Transverse colon (tissue), 4 donors: ENCODE data around the gene NHERF1. TPM values are rescaled to one million over a fixed set of nuclear protein-coding genes. Genes with fewer than 3 reads are reported as not detected.
A peak's percentile ranks its signal among the peaks of the same experiment; 100 is the strongest.

ENCODE experiments used
- DNase-seq: peaks from one replicate; pipeline ENCODE4 v3.0.0-alpha.2; 2019
- H3K27ac ChIP-seq, 4 donors: fragments of 200-600 bp; sonication (generic); 2 replicates each; pipeline ENCODE4 v1.5.1; 2016 to 2018; ENCODE audit warnings: inconsistent platforms in 4 of 4
- H3K27me3 ChIP-seq: fragments of 200-600 bp; sonication (generic); 2 replicates; pipeline ENCODE4 v1.5.1; 2017; ENCODE audit warnings: inconsistent platforms
- H3K36me3 ChIP-seq, 4 donors: fragments of 200-600 bp; sonication (generic); 2 replicates each; pipeline ENCODE4 v1.5.1; 2017 to 2019; ENCODE audit warnings: inconsistent platforms in 4 of 4
- H3K4me1 ChIP-seq, 4 donors: fragments of 200-600 bp; sonication (generic); 2 replicates each; pipeline ENCODE4 v1.5.1; 2017 to 2020; ENCODE audit warnings: inconsistent platforms in 4 of 4
- H3K4me3 ChIP-seq, 4 donors: fragments of 200-600 bp; sonication (generic); 1 replicate in 1 of 4; 2 replicates in 3 of 4; pipeline versions ENCODE4 v1.5.1 to v1.6.1; 2017 to 2019; ENCODE audit warnings: inconsistent platforms in 4 of 4
- H3K9me3 ChIP-seq, 2 donors: fragments of 200-600 bp; sonication (generic); 2 replicates each; pipeline ENCODE4 v1.5.1; 2017 to 2019; ENCODE audit warnings: inconsistent platforms in 2 of 2
- CTCF ChIP-seq, 5 experiments: fragments of 200-600 bp in 3 of 5; fragments of 450-650 bp in 2 of 5; sonication (generic) in 3 of 5; IDR thresholded peaks; 1 replicate in 2 of 5; 2 replicates in 3 of 5; pipeline ENCODE4 v1.5.1; 2016 to 2017; ENCODE audit warnings: antibody characterized with exemption in 5 of 5, inconsistent platforms in 3 of 5, mild to moderate bottlenecking in 2 of 5, moderate library complexity in 1 of 5
- EP300 ChIP-seq: sonication (generic); formaldehyde crosslinking; IDR thresholded peaks from one replicate; pipeline ENCODE4 v1.6.1; 2017; ENCODE audit warnings: antibody characterized with exemption, low read depth
- POLR2A ChIP-seq: fragments of 450-650 bp; IDR thresholded peaks from one replicate; pipeline ENCODE4 v1.6.1; 2016; ENCODE audit warnings: antibody characterized with exemption, mild to moderate bottlenecking, moderate library complexity
- POLR2AphosphoS5 ChIP-seq, 3 donors: sonication (generic); formaldehyde crosslinking; IDR thresholded peaks; one replicate each; pipeline ENCODE4 v1.6.1; 2016; ENCODE audit warnings: antibody characterized with exemption in 3 of 3
- WGBS, 2 donors: methylation state at CpG; one replicate each; pipeline ENCODE4 v1.1.5; 2018; ENCODE audit warnings: low coverage in 1 of 2; 5-methylcytosine and 5-hydroxymethylcytosine counted together
- in situ Hi-C, 4 donors: fragments of 200-750 bp; cut with MboI; loops; one replicate each; pipeline versions ENCODE4 v1.15.0 to v1.15.1; 2017; ENCODE audit warnings: low sequenced_read_pairs in 3 of 4, low pct_ligation_motif_present in 1 of 4, low pct_unique_long_range_greater_than_20kb in 1 of 4
- intact Hi-C: fragments of 100-400 bp; cut with DNase I; formaldehyde crosslinking; loops from one replicate; pipeline ENCODE4 v1.15.1; 2023; ENCODE audit warnings: low total_unique reads
- total RNA-seq, 4 donors: library from RNA; depleted of rRNA; stranded (reverse); fragments of >200 nt; gene quantifications; one replicate each; pipeline ENCODE4 v1.1.0, GENCODE V29; 2016

The NHERF1 gene
- total RNA-seq, 4 donors from 2014 or later: 118 to 463 (median 233) TPM

- peak overlapping the region in 1 of 4 donors; percentile 48 for H3K27ac ChIP-seq
- in situ Hi-C loops (loop anchor here in 1 of 4 donors (5.0 kb wide), 1 partner anchor 44 kb away; no protein-coding TSS in a partner anchor), intact Hi-C loops (no loop called here)
- DNase-seq: no peak
- no peaks in the 10 kb centered on the region for H3K27me3 ChIP-seq
- 66 to 91% methylated on average over 4 to 10 of the region's 12 CpGs for WGBS, 2 donors
- peaks cover 0 to 5% (median 0%) of the 10 kb centered on the region in 4 donors for H3K4me1 ChIP-seq
- TF ChIP-seq POLR2AphosphoS5 (IDR thresholded peaks at IDR 0.05) (no peak), EP300 (no peak), POLR2A (no peak), CTCF (IDR thresholded peaks at IDR 0.05) (no peak)
- H3K9me3 ChIP-seq: no peaks in the 10 kb centered on the region
- no peak overlapping the region for H3K4me3 ChIP-seq
- no peaks in the 10 kb centered on the region for H3K36me3 ChIP-seq
These were observed 55.0 kb downstream of the NHERF1 start for GRCh38 chr17:74803388-74803930.

GRCh38 chr17:74803971-74804370 lies 55.5 kb downstream of the NHERF1 start:
- 69 to 71% methylated on average over 2 to 5 of the region's 5 CpGs for WGBS, 2 donors
- TF ChIP-seq CTCF (IDR thresholded peaks at IDR 0.05): no peak
- TF ChIP-seq EP300: no peak
- TF ChIP-seq POLR2A: no peak
- no peak for TF ChIP-seq POLR2AphosphoS5 (IDR thresholded peaks at IDR 0.05)
- no peak overlapping the region for H3K4me3 ChIP-seq
- in situ Hi-C loops (loop anchor here in 1 of 4 donors (5.0 kb wide), 1 partner anchor 43 kb away; no protein-coding TSS in a partner anchor), intact Hi-C loops (no loop called here)
- no peaks in the 10 kb centered on the region for H3K27me3 ChIP-seq
- peak overlapping the region in 1 of 4 donors; percentile 48 for H3K27ac ChIP-seq
- DNase-seq: no peak
- H3K4me1 ChIP-seq: peaks cover 0 to 5% (median 0%) of the 10 kb centered on the region in 4 donors
- no peaks in the 10 kb centered on the region for H3K36me3 ChIP-seq
- H3K9me3 ChIP-seq: no peaks in the 10 kb centered on the region

GRCh38 chr17:74804683-74805082 lies 56.3 kb downstream of the NHERF1 start:
- intact Hi-C loops (no loop called here), in situ Hi-C loops (loop anchor here in 1 of 4 donors (5.0 kb wide), 1 partner anchor 43 kb away; no protein-coding TSS in a partner anchor)
- Histone ChIP-seq H3K9me3 (no peaks in the 10 kb centered on the region), H3K27me3 (no peaks in the 10 kb centered on the region), H3K36me3 (no peaks in the 10 kb centered on the region), H3K4me3 (no peak overlapping the region), H3K4me1 (peaks cover 0 to 5% (median 0%) of the 10 kb centered on the region in 4 donors), H3K27ac (no peak overlapping the region)
- 93 to 100% methylated on average over 2 to 7 of the region's 7 CpGs for WGBS, 2 donors
- DNase-seq: no peak
- no peak for TF ChIP-seq CTCF (IDR thresholded peaks at IDR 0.05)
- no peak for TF ChIP-seq POLR2AphosphoS5 (IDR thresholded peaks at IDR 0.05)
- TF ChIP-seq EP300: no peak
- TF ChIP-seq POLR2A: no peak

- H3K36me3 ChIP-seq: no peaks in the 10 kb centered on the region
- no peak for TF ChIP-seq POLR2AphosphoS5 (IDR thresholded peaks at IDR 0.05)
- no peak for TF ChIP-seq CTCF (IDR thresholded peaks at IDR 0.05)
- TF ChIP-seq EP300: no peak
- no peak for TF ChIP-seq POLR2A
- H3K4me3 ChIP-seq: no peak overlapping the region
- H3K4me1 ChIP-seq: peaks cover 0 to 5% (median 0%) of the 10 kb centered on the region in 4 donors
- WGBS, 2 donors: 20 to 88% methylated on average over 1 to 15 of the region's 15 CpGs
- no peaks in the 10 kb centered on the region for H3K9me3 ChIP-seq
- in situ Hi-C loops: no loop called here
- DNase-seq: no peak
- no peaks in the 10 kb centered on the region for H3K27me3 ChIP-seq
- intact Hi-C loops: no loop called here
- no peak overlapping the region for H3K27ac ChIP-seq
These were observed 57.2 kb downstream of the NHERF1 start for GRCh38 chr17:74805591-74805991.
